ENCODE results near the gene MAP3K5.
"Not testable (repeated sequence)": the region's sequence is repeated elsewhere in the genome, so short reads cannot be mapped to it uniquely, and the experiment has no call there.

MAP3K5 gene

DNA sequence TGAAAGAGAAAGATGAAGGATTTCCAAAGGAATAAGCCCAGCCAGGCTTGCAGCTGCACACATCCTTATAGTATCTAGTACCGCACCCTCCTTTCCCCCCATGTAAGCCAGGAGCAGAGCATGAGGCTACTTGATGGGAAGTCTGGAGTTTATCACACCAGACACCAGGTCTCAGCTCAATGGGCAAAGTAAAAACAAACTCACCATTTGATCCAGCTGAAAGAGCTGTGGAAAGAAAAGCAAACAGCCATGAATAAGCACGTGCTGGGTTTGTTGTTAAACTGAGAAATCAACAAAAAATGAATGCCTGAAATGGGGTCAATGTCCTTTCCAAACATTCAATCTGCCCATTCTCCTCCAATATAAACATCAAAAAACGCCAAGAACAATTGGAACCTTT lies 191.5 kb downstream of the MAP3K5 start:
- no peak for DNase-seq

DNA sequence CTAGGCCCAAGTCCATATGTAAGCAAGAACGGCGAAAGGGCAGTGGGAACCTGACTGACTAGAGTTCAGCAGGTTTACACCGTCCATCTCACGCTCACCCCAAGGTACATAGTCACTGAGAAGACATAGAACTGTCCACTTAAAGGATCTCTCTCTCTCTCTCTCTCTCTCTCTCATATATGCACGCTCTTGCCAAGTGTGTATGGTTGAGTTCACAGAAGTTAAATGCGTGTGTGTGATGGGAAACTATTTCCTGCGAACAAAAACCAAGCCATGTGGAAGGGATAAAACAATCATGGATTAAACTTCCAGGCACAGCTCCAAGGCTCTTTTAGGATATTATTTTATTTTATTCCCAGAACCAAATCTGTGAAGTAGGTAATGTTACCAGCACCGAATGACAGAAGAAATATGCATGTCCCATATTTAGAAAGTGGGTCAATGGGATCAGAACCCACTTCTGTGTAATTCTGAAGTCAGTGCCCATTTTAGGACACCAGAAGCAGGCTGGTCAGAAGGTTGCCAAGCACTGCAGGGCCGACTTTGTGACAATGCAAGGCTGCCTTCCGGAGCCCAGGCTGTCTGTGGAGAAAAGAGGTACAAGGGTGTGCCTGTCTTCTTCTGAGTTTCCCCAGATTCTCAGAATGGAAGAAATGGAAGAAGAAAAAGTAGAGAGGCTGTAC lies 192.8 kb downstream of the MAP3K5 start:
- no peak for DNase-seq

DNA sequence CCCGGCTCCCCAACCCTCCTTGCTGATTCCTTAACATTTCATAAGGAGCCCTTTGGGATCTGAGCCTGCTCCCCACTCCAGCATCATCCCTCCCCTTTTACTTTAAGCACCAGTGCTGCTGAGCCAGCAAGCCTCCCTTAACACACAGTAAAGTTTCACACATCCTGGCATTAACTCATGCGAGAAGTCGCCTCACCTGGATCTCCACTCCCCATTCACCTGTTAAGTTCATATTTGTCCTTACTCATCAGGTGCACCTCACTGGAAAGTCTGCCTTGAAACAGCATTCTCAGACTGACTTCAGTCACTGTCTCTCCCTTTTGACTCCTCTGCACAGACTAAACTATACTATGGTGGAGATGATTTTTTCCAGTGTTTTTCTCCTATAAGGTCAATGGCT lies 194.2 kb downstream of the MAP3K5 start:
- DNase-seq: no peak

DNA sequence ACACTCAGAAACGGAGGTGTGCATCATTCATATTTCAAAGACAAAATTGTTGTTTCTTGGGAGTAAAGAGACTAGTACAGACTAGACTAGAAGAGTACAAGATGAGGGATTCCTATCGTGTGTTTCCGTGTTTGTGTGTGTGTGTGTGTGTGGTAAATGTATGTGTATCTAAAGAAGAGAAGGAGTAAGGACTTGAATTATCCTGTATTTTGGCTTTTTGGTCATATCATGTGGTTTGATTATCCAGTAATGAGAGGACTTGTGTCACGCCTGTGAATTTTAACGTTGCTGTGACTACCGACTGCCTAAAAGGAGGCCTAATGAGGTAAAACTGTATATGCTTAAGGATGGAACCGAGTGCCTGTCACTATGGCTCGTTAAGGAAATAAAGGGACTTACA lies 197.6 kb downstream of the MAP3K5 start:
- DNase-seq: no peak

DNA sequence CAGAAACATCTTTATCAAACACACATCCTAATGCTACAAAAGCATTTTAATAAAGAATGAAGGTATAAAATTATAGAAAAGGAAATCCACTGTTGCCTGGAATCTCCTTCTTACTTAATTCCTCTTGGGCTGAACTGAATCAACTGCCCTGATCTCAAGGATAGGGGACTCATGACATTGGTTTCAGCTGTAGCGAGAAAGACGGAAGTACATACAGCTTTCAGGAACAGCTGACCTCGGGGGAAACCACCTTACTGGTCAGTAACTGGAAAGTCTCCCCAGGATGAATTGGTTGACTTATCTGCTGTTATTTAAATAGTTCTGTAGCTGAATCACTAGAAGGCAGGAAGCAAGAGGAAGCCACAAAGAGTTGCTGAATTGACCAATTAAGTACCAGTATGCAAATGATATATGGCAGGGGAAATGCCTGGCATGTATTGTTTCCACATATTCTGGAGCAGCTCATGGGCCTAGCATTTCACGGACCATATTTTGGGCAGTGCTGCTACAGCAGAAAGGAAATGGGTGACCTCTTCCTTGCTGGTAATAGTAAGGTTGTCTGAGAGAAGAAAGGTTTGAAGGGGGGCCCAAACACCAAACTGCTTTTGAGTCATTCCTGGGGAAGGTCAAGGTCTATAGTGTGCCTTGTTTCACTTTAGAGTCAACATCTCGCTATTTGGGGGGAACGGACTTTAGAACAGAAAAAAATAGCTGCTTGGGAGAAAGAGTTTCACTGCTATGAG lies 198.4 kb downstream of the MAP3K5 start:
- peak; percentile 57 for DNase-seq

DNA sequence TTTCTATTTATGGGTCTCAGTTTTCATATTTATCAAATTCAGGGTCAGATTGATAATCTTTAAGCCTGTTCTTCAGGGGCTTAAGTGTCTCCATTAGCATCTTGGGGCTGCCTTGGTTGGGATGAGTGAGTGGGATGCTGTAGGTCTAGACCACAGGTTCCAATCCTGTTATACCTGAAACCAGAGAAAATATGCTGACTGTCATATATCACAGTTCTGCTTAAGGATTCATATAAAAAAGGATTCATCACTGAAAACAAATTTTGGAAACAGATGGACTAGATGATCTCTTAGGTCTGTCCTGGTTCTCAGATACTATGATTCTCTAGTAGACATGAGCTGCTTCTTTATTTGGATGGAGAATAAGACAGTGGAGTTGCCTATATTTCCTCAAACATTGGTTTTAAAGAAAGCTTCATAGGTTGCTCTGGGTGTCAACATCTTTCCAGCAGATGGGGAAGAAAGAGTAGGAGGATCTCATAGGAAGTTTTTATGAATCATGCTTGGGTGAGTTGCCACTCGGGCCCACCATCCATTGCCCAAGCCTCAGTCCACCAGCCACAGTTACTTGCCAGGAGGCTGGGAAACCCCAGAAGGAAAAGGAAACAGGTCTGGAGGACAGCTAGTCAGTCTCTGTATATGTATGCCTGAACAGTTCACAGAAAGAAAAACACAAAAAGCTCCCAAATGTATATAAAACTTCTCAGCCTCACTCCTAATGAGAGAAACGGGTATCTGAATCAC lies 199.2 kb downstream of the MAP3K5 start:
- no peak for DNase-seq

DNA sequence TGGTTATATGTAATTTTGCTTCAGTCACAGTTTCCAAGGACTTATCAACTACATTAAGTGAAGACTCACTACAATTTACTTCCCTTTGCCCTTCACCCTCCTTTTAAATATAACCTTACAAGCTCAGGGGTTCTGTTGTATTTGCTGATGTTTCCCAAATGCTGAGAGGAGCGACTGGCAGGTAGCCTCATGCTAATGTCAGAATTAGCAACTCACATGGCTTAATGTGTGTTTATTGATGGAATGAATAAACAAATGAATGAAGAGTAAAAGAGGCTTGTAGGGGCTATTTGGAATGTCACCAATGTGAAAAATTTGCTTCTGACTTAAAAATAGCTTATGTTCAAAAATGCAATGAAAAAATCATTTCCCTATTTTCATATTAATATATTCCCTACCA lies 200.7 kb downstream of the MAP3K5 start:
- no peak for DNase-seq

DNA sequence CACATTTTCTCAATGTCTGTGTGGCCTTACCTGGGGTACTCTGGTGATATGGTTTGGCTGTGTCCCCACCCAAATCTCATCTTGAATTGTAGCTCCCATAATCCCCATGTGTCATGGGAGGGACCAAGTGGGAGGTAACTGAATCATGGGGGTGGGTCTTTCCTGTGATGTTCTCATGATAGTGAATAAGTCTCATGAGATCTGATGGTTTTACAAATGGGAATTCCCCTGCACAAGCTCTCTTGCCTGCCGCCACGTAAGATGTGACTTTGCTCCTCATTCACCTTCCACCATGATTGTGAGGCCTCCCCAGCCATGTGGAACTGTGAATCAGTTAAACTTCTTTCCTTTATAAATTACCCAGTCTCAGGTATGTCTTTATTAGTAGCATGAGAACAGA lies 201.4 kb downstream of the MAP3K5 start:
- not testable (repeated sequence) for DNase-seq

DNA sequence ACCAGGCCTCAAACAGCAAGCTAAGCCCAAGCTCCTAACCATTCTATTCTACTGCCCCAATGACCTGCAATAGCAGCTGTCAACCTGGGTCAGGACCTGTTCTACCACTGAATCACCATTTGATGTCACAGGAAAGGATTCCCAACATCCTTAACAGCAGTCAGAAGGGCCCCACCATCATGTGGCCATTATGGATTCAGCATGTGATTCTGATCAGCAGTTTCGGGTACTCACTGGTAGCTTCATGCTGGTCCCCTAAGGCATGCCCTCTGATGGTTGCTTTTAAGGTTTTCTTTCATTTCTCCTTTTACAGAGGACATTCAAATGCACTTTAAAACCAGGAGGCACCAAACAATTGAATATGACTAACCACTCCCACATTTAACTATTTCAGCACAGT lies 204.8 kb downstream of the MAP3K5 start:
- DNase-seq: no peak

DNA sequence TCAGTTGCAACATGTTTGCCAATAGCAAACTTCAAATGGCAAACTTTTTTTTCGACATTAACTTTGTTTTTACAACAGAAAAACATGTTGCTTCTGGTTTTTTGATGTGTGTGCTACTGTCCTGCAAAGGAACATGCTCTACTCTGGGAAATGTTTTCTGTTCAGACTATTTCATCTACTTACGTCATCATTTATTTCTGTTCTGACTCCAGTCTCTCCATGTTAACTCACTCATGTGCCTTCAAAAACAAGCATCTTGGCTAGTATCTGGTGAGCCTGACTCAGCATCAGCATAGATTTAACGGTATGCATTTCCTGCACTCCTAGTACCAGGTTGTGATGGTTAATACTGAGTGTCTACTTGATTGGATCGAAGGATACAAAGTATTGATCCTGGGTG lies 206.0 kb downstream of the MAP3K5 start:
- DNase-seq: no peak

DNA sequence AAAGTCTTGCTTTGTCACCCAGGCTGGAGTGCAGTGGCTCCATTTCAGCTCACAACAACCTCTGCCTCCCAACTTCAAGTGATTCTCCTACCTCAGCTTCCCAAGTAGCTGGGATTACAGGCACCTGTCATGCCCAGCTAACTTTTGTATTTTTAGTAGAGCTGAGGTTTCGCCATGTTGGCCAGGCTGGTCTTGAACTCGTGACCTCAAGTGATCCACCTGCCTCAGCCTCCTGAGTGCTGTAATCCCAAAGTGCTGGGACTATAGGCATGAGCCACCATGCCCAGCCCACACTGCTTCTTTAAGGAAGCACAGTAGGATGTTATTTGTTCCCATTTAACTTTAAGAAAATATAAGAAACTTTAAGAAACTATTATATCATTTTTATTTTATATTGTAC lies 206.8 kb downstream of the MAP3K5 start:
- not testable (repeated sequence) for DNase-seq

DNA sequence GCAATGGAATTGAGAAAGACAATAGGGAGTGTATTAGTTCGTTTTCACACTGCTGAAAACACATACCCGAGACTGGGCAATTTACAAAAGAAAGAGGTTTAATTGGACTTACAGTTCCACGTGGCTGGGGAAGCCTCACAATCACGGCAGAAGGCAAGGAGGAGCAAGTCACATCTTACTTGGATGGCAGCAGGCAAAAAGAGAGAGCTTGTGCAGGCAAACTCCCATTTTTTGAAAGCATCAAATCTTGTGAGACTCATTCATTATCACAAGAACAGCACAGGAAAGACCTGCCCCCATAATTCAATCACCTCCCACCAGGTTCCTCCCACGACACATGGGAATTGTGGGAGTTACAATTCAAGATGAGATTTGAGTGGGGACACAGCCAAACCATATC lies 208.0 kb downstream of the MAP3K5 start:
- DNase-seq: not testable (repeated sequence)

DNA sequence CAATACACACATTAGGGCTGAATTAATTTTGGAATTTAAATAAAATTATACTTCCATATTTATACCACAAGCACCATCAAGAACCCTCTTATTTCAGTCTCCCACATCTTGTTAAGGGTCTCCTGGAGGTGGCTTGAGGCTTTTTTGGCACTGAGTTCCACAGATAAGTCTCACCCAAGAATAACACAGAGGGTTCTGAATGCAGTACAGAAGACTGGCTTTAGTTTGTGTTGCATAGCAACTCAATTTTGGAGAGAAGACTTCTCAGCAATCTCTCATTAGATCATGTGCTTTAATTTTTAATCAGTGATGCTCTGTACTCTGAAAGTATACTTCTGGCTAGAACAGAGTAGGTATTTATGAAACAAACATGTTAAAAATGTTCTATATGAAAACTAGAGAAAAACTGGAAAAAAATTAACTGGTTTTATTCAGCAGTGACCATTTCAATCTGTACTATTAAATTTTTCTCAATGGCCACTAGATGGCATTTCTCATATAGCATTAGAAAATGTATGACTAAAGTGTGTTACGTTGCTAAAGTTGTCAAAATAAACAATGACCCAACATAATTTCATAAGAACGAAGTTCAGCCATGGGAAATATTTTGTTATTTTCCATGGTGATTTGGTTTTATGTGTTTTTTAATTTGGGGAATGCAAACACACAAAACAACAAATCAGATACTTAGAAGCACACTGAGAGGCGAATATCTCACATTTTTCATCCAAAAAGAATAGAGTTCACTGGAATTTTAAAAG lies 209.4 kb downstream of the MAP3K5 start:
- DNase-seq: no peak

DNA sequence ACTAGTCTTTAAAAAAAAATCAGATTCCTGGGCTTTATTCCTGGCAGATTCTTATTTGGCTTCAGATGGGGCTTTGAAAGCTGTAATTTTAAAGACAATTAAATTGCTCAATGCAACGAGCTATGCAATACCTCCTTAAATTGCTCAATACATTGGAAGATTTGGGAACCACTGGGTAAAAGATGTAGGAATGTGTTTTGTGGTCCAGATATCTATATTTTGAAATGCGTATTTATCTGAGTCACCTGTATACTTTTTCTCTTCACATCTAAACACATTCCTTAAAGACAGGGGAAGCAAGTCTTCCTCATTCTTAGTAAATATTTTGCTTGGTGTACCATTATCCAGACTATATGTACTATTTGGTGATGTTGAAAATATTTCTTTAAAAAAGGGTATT lies 212.5 kb downstream of the MAP3K5 start:
- no peak for DNase-seq

DNA sequence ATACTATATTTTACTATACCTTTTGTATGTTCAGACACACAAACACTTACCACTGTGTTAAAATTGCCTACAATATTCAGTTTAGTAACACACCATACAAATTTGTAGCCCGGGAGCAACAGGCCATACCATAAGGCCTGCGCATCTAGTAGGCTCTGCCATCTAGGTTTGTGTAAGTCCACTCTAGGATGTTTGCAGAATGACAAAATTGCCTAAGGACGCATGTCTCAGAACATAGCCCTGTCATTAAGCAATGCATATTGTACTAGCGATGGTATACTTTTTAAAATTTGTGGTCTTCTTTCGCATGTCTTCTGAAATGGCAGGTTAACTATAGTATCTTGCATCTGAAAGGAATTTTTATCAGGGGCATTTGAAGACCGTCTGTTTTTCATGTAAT lies 215.5 kb downstream of the MAP3K5 start:
- no peak for DNase-seq

DNA sequence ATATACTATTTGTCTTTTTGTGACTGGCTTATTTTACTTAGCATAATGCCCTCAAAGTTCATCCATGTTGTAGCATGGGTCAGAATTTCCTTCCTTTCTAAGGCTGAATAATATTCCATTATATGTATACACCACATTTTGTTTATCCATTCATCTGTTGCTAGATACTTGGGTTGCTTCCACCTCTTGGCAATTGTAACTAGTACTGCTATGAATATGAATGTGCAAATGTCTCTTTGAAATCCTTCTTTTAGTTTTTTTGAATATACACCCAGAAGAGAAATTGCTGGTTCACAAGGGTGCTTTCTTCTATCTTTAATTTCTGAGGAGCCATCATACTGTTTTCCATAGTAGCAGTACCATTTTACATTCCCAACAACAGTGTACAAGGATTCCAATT lies 220.8 kb downstream of the MAP3K5 start:
- DNase-seq: no peak

DNA sequence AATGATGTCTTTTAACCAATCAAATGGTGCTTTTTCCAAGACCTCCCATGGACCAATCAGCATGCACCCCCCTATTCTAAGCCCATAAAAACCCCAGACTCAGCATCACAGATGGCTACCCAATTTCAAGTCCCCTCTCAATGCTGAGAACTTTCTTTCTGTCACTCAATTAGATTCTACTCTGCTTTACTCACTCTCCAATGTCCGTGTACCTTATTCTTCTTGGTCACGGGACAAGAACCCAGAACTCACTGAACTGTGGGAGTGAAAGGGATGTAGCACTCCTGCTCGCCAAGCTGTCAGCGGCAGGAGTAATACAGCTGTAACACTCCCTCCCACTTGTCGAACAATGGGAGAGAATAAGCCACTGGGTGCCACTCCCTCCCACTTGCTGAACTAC lies 221.2 kb downstream of the MAP3K5 start:
- no peak for DNase-seq

DNA sequence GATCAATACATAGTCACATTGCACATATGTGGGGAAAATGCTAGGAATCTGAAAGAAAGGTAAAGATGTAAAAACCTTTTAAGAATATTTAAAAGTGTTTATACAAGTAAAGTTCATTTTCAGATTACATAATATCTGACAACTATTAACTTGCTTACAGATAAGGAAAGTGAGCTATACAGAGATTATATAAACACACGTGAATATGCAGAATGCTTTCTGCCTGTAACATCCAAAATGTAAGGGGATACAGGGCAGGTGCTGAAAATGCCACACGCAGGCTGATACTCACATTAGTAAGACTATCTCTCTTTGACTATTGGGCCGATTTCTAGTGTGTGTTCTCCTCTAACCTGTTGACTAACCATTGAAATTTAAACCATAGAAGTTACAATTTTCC lies 224.1 kb downstream of the MAP3K5 start:
- DNase-seq: no peak

DNA sequence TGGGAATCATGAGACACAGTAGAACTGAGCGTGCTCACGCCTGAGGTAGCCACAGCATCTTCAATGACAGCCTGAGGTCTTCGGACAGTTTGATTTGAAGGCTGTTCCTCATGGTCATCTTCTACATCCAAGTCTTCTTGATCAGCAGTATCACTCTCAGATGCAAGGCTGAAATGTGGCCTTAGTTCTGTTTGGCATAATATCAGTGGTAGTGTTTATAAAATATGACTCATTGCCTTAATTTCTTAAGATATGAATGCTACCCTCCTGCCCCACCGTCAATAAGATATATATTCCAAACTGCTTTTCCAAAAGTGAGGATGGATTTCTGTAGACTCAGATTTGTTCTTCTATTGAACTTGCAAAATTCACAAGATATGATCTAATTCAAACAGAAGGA lies 224.6 kb downstream of the MAP3K5 start:
- no peak for DNase-seq

DNA sequence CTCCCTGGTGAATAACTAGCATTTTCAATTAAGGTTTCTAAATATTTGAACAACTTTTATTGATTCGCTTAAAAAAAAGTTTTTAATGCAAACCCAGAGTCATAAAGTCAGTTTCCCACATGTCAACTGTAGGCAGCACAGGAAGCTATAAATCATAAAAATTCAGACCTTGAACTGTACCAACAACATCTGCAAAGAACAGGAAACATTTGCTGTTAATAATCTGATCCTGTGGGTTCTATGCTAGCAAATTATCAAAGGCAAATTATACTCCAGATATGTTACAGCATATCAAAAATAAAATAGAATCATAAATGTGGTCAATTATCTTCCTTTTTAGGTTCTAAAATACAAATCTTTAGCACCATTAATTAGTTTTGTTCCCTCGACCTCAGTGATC lies 225.4 kb downstream of the MAP3K5 start:
- DNase-seq: no peak

DNA sequence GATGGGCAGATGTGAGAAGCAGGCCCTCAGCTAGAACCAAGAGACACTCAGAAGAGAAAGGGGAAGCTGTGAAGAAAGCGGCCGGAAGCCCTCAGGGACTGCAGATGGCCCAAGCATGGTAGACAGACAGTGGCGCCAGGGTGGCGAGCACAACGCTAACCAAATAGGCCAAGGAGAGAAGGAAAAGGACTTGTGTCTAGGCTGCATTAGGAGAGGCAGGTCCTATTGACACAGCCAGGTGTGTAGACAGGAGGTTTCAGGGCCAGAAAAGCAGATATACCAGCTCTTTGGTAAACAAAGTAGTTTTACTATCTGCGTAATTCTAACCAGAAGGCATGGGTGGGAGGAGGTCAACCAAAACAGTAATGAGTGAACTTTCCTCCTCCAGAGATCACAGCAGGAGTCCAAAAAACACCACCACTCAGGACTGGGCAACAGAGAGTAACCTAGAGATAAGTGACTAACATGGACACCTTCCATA lies 226.2 kb downstream of the MAP3K5 start:
- no peak for DNase-seq

DNA sequence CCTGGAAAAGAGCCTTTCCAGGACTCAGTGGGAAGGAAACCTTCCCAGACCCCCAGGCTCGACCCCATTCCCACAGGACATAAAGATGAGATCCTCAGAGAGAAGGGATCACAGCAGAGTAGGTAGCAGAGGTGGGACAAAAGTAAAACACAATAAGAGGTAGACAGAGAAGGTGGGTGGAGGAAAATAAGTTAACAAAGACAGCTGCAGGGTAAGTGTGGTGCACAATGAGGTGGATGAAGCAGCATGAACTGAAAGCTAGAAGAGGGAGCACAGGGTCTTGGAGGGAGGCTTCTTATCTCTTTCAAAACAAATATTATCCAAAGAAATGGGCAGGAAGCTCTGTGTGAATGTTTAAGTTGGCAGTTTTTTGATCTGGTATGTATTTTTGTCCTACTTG lies 228.1 kb downstream of the MAP3K5 start:
- DNase-seq: no peak

Measured in activated CD4-positive, alpha-beta T cell treated with anti-CD3 and anti-CD28 coated beads for 48 hours (primary cell).